ENCODE data around the gene LY6G6F. TPM values are rescaled to one million over a fixed set of nuclear protein-coding genes. Genes with fewer than 3 reads are reported as not detected.

Gene LY6G6F
- total and polyA plus RNA-seq, 2 of the 13 experiments (the other 11 are each of a cell fraction or from before 2014, with no cell fraction given), result not detected

DNA sequence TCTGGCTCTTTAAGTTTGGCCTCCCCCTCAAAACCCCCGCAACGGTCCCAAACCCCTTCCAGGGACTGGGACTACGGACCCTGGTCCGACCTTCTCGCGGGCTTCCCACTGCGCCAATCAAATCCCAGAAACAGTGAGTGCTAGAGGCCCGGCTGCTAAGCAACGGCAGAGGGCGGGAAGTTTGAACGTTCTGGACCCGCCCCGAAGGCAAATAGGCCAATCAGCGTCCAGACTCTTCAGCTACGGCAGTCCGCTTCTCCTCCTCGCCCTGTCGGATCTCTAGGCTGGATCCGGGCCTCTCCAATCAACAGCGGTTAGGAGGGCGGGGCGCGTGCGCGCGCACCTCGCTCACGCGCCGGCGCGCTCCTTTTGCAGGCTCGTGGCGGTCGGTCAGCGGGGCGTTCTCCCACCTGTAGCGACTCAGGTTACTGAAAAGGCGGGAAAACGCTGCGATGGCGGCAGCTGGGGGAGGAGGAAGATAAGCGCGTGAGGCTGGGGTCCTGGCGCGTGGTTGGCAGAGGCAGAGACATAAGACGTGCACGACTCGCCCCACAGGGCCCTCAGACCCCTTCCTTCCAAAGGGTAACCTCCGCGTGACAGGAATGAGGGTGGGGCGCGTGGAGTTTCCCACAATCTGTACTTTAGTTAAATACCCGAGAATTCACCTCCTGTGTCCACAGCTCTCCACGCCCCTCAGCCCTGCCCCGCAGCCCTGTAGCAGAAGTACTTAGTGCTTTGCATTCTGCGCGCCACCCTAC is 33.2 kb downstream of the LY6G6F start, which contains the start of gene MSH5 (continued):
- TF ChIP-seq, protein P1, sequence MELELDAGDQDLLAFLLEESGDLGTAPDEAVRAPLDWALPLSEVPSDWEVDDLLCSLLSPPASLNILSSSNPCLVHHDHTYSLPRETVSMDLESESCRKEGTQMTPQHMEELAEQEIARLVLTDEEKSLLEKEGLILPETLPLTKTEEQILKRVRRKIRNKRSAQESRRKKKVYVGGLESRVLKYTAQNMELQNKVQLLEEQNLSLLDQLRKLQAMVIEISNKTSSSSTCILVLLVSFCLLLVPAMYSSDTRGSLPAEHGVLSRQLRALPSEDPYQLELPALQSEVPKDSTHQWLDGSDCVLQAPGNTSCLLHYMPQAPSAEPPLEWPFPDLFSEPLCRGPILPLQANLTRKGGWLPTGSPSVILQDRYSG (CRISPR knock-in tag; IDR thresholded peaks at IDR 0.05), result no peak; the same call in none of the 2 replicates
- TF ChIP-seq NCOR1 (IDR thresholded peaks at IDR 0.05; ENCODE audit: borderline replicate concordance, low read length), result peak; percentile 98
- peak; percentile 100 for TF ChIP-seq REL (CRISPR knock-in tag; conservative IDR thresholded peaks at IDR 0.05)
- TF ChIP-seq NFKB2 (CRISPR knock-in tag; IDR thresholded peaks at IDR 0.05; ENCODE audit: borderline replicate concordance), result peak; percentile 98
- TF ChIP-seq, protein P2, sequence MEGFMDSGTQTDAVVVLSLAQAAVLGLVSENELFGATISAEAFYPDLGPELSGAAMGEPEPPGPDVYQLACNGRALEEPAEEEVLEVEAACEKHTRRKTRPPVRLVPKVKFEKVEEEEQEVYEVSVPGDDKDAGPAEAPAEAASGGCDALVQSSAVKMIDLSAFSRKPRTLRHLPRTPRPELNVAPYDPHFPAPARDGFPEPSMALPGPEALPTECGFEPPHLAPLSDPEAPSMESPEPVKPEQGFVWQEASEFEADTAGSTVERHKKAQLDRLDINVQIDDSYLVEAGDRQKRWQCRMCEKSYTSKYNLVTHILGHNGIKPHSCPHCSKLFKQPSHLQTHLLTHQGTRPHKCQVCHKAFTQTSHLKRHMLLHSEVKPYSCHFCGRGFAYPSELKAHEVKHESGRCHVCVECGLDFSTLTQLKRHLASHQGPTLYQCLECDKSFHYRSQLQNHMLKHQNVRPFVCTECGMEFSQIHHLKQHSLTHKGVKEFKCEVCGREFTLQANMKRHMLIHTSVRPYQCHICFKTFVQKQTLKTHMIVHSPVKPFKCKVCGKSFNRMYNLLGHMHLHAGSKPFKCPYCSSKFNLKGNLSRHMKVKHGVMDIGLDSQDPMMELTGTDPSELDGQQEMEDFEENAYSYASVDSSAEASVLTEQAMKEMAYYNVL (CRISPR knock-in tag; IDR thresholded peaks at IDR 0.05; ENCODE audit: borderline replicate concordance), result peak; percentile 82
- no peak for TF ChIP-seq ZNF234 (CRISPR knock-in tag; conservative IDR thresholded peaks at IDR 0.05)
- TF ChIP-seq, protein P3, sequence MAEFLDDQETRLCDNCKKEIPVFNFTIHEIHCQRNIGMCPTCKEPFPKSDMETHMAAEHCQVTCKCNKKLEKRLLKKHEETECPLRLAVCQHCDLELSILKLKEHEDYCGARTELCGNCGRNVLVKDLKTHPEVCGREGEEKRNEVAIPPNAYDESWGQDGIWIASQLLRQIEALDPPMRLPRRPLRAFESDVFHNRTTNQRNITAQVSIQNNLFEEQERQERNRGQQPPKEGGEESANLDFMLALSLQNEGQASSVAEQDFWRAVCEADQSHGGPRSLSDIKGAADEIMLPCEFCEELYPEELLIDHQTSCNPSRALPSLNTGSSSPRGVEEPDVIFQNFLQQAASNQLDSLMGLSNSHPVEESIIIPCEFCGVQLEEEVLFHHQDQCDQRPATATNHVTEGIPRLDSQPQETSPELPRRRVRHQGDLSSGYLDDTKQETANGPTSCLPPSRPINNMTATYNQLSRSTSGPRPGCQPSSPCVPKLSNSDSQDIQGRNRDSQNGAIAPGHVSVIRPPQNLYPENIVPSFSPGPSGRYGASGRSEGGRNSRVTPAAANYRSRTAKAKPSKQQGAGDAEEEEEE (CRISPR knock-in tag; IDR thresholded peaks at IDR 0.05; ENCODE audit: borderline replicate concordance), result no peak
- peak; percentile 91; the same call in 1 of the 2 replicates for TF ChIP-seq ZNF101 (CRISPR knock-in tag; IDR thresholded peaks at IDR 0.05; ENCODE audit: borderline replicate concordance, low read depth)
- TF ChIP-seq MIER3 (CRISPR knock-in tag; IDR thresholded peaks at IDR 0.05; ENCODE audit: borderline replicate concordance), result no peak; the same call in 1 of the 2 replicates
- TF ChIP-seq, protein P4, sequence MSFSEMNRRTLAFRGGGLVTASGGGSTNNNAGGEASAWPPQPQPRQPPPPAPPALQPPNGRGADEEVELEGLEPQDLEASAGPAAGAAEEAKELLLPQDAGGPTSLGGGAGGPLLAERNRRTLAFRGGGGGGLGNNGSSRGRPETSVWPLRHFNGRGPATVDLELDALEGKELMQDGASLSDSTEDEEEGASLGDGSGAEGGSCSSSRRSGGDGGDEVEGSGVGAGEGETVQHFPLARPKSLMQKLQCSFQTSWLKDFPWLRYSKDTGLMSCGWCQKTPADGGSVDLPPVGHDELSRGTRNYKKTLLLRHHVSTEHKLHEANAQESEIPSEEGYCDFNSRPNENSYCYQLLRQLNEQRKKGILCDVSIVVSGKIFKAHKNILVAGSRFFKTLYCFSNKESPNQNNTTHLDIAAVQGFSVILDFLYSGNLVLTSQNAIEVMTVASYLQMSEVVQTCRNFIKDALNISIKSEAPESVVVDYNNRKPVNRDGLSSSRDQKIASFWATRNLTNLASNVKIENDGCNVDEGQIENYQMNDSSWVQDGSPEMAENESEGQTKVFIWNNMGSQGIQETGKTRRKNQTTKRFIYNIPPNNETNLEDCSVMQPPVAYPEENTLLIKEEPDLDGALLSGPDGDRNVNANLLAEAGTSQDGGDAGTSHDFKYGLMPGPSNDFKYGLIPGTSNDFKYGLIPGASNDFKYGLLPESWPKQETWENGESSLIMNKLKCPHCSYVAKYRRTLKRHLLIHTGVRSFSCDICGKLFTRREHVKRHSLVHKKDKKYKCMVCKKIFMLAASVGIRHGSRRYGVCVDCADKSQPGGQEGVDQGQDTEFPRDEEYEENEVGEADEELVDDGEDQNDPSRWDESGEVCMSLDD (CRISPR knock-in tag; IDR thresholded peaks at IDR 0.05; ENCODE audit: borderline replicate concordance), result peak; percentile 78; the same call in 1 of the 2 replicates
- TF ChIP-seq ZFY (CRISPR knock-in tag; IDR thresholded peaks at IDR 0.05), result peak; percentile 73
- peak; percentile 99 for TF ChIP-seq ZNF605 (CRISPR knock-in tag; IDR thresholded peaks at IDR 0.05)
- TF ChIP-seq, protein P5, sequence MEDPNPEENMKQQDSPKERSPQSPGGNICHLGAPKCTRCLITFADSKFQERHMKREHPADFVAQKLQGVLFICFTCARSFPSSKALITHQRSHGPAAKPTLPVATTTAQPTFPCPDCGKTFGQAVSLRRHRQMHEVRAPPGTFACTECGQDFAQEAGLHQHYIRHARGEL (CRISPR knock-in tag; IDR thresholded peaks at IDR 0.05), result peak; percentile 90; the same call in 1 of the 2 replicates
- TF ChIP-seq ZNF225 (CRISPR knock-in tag; IDR thresholded peaks at IDR 0.05), result peak; percentile 77; the same call in 1 of the 2 replicates
- peak; percentile 49; the same call in 1 of the 2 replicates for TF ChIP-seq KDM5A (IDR thresholded peaks at IDR 0.05; ENCODE audit: borderline replicate concordance, low read length)
- TF ChIP-seq, protein P6, sequence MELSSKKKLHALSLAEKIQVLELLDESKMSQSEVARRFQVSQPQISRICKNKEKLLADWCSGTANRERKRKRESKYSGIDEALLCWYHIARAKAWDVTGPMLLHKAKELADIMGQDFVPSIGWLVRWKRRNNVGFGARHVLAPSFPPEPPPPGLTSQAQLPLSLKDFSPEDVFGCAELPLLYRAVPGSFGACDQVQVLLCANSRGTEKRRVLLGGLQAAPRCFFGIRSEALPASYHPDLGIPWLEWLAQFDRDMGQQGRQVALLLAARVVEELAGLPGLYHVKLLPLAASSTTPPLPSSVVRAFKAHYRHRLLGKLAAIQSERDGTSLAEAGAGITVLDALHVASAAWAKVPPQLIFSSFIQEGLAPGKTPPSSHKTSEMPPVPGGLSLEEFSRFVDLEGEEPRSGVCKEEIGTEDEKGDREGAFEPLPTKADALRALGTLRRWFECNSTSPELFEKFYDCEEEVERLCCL (CRISPR knock-in tag; IDR thresholded peaks at IDR 0.05; ENCODE audit: borderline replicate concordance), result peak; percentile 95
- TF ChIP-seq, protein P7, sequence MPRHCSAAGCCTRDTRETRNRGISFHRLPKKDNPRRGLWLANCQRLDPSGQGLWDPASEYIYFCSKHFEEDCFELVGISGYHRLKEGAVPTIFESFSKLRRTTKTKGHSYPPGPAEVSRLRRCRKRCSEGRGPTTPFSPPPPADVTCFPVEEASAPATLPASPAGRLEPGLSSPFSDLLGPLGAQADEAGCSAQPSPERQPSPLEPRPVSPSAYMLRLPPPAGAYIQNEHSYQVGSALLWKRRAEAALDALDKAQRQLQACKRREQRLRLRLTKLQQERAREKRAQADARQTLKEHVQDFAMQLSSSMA (CRISPR knock-in tag; IDR thresholded peaks at IDR 0.05), result peak; percentile 73; the same call in 1 of the 2 replicates
